Breast epithelium (tissue), 3 donors: ENCODE results near the gene DYNC1LI2.

Experiments used
- CTCF ChIP-seq, 3 donors: fragments of 450-650 bp; IDR thresholded peaks; one replicate each; pipeline ENCODE4 v1.5.1; 2016 to 2017; ENCODE audit warnings: antibody characterized with exemption in 3 of 3, mild to moderate bottlenecking in 3 of 3, moderate library complexity in 3 of 3
- POLR2A ChIP-seq: fragments of 450-650 bp; IDR thresholded peaks from one replicate; pipeline ENCODE4 v1.6.1; 2016; ENCODE audit warnings: antibody characterized with exemption, mild to moderate bottlenecking, moderate library complexity

GRCh38 chr16:66712512-66712911, 38.9 kb downstream of the DYNC1LI2 start:
- TF ChIP-seq CTCF (IDR thresholded peaks at IDR 0.05) (no peak), POLR2A (no peak)
